GM18502 (cell line): ENCODE data around the gene FRMD4B.

Experiments
- ATAC-seq: cut with Tn5 transposase; IDR thresholded peaks from one replicate; pipeline ENCODE4 v1.9.1; 2021; ENCODE audit warnings: mild to moderate bottlenecking; ENCODE audit not compliant: unreplicated experiment, poor library complexity

Gene FRMD4B

GRCh38 chr3:69385723-69386555, at the start of gene FRMD4B:
FRMD4B (minus strand) TSS chr3:69386088; CDS start chr3:69385989, 99 bp downstream.
- peak; percentile 68 for ATAC-seq

GRCh38 chr3:69433969-69434325, 48.1 kb upstream of the FRMD4B start:
- no peak for ATAC-seq

GRCh38 chr3:69433121-69433968, 47.5 kb upstream of the FRMD4B start:
- no peak for ATAC-seq

- ATAC-seq = no peak
Measured at GRCh38 chr3:69428657-69429255, 42.9 kb upstream of the FRMD4B start.

- no peak for ATAC-seq
Measured at GRCh38 chr3:69426967-69427304, 41.0 kb upstream of the FRMD4B start.

- no peak for ATAC-seq
Measured at GRCh38 chr3:69426291-69426966, 40.5 kb upstream of the FRMD4B start.

- ATAC-seq = peak; percentile 88
Measured at GRCh38 chr3:69425249-69425648, 39.4 kb upstream of the FRMD4B start.

GRCh38 chr3:69423463-69424155, 37.7 kb upstream of the FRMD4B start:
- ATAC-seq = no peak

- ATAC-seq = no peak
Measured at GRCh38 chr3:69422751-69423150, 36.9 kb upstream of the FRMD4B start.

- ATAC-seq = no peak
Measured at GRCh38 chr3:69420781-69421520, 35.1 kb upstream of the FRMD4B start.

- no peak for ATAC-seq
Measured at GRCh38 chr3:69419276-69419675, 33.4 kb upstream of the FRMD4B start.

- no peak for ATAC-seq
Measured at GRCh38 chr3:69417541-69418078, 31.7 kb upstream of the FRMD4B start.

- no peak for ATAC-seq
Measured at GRCh38 chr3:69413551-69414207, 27.8 kb upstream of the FRMD4B start.

GRCh38 chr3:69411346-69411745, 25.5 kb upstream of the FRMD4B start:
- no peak for ATAC-seq

GRCh38 chr3:69410301-69410700, 24.4 kb upstream of the FRMD4B start:
- peak; percentile 100 for ATAC-seq

- peak; percentile 15 for ATAC-seq
Measured at GRCh38 chr3:69409831-69410230, 23.9 kb upstream of the FRMD4B start.

GRCh38 chr3:69409011-69409410, 23.1 kb upstream of the FRMD4B start:
- no peak for ATAC-seq

- no peak for ATAC-seq
Measured at GRCh38 chr3:69408542-69408941, 22.7 kb upstream of the FRMD4B start.

GRCh38 chr3:69407908-69408307, 22.0 kb upstream of the FRMD4B start:
- no peak for ATAC-seq
